GM21619 (cell line): ENCODE results near the gene AP2A1.
"Not testable (repeated sequence)": the region's sequence is repeated elsewhere in the genome, so short reads cannot be mapped to it uniquely, and the experiment has no call there.

Experiments used
- ATAC-seq: cut with Tn5 transposase; IDR thresholded peaks from one replicate; pipeline ENCODE4 v1.9.1; 2021; ENCODE audit not compliant: unreplicated experiment

AP2A1 gene

DNA sequence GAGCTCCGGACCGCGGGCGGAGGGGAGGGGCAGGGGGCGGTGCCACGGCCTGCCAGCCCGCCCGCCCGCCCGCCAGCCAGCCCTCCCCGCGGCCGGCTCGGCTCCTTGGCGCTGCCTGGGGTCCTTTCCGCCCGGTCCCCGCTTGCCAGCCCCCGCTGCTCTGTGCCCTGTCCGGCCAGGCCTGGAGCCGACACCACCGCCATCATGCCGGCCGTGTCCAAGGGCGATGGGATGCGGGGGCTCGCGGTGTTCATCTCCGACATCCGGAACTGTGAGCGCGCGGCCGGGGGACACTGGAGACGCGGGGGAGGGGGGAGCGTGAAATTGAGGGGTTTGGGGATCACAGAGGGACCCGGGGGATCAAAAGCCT, at the start of gene AP2A1:
Gene AP2A1 (plus strand): TSS at position 72 of the 370 bp plus-strand sequence. CDS start 133 bp downstream, at position 205.
- ATAC-seq: no peak

GRCh38 chr19:49718511-49718910, 48.3 kb upstream of the AP2A1 start:
- ATAC-seq: no peak

GRCh38 chr19:49718991-49719390, 47.8 kb upstream of the AP2A1 start:
- no peak for ATAC-seq

GRCh38 chr19:49719420-49719819, 47.4 kb upstream of the AP2A1 start:
- ATAC-seq: not testable (repeated sequence)

GRCh38 chr19:49727217-49728030, 39.4 kb upstream of the AP2A1 start:
- no peak for ATAC-seq

DNA sequence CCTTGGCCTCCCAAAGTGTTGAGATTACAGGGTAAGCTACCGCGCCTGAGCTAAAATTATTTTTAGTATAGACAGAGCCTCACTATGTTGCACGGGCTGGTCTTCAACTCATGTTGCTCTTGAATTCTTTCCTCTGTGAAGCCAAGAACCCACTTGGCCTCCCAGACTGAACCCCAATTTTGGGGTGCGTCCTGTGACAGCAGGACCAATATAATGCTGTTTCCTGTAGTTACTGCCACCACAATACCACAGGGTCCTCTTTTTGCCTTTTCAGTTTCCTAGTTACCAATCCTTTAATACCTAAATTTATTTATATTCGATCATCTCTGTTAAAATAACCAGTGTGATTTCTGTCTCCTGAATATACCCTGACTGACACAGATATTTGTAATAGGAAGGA, 36.6 kb upstream of the AP2A1 start:
- no peak for ATAC-seq

DNA sequence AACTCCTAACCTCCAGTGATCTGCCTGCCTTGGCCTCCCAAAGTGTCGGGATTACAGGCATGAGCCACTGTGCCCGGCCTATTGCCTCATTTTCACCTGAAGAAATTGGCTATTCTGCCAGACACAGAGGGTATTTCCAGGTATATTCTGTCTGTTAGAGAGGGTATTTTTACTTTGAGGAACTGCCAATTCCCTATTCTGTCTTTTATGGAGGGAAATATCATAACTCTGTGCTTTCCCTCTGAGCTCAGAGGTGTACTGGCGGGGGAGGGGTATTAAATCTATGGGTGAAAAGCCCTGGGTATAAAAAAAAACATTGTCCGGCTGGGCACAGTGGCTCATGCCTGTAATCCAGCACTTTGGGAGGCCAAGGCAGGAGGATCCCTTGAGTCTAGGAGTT, 28.5 kb upstream of the AP2A1 start:
- ATAC-seq: no peak

DNA sequence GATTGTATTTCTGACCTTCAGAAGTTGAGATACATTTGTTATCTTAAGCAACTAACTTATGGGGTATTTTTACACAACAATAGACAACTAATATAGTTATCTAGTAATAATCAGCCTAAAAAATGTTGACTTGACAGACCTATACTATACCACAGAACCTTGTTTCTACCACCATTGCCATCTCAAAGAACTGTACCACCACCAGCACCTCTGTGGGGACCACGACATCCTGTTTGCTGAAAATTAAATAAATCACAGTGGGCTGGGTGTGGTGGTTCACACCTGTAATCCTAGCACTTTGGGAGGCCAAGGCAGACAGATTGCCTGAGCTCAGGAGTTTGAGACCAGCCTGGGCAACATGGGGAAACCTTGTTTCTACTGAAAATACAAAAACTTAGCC, 27.7 kb upstream of the AP2A1 start:
- ATAC-seq: no peak

DNA sequence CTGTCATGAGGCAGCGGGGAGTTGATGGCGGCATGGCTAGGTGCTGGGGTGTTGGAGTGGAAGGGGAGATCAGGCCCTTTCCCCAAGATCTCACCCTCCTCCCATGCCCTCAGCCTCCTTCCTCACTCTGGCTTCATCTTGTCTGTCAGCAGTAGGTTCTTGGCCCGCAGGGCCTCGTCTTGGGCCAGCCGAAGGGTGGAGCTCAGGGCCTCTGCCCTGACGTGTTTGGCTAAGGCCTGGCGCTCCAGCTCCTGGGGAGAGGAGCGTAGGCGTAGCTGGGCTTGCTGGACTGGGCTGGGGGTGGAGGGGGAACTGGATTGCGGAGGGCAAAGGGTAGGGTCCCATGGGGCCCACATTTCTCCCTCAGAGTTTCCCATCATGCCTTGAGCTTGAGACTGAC, 26.9 kb upstream of the AP2A1 start:
- ATAC-seq: no peak

GRCh38 chr19:49741210-49741844, 25.5 kb upstream of the AP2A1 start:
- no peak for ATAC-seq

- ATAC-seq: no peak
Observed at GRCh38 chr19:49744946-49745381, 21.8 kb upstream of the AP2A1 start.

GRCh38 chr19:49746206-49746958, 20.4 kb upstream of the AP2A1 start:
- ATAC-seq: no peak

GRCh38 chr19:49749055-49749716, 17.6 kb upstream of the AP2A1 start:
- no peak for ATAC-seq

DNA sequence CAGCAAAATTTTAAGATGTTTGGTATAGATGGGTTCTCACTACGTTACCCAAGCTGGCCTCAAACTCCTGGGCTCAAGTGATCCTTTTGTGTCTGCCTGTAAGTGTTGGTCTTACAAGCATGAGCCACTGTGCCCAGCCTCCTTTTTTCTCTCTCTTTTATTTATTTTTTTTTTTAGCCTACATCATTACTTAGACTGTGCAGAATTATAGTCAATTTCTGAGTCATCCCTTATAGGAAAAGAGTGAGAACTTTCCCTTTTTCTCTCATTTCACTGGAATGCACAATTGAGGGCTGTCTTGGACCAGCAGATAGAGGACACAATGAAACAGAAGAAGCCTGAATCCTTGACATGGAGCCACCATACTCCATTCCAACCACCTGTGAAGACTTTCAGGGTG, 17.0 kb upstream of the AP2A1 start:
- ATAC-seq: no peak

- no peak for ATAC-seq
Observed at GRCh38 chr19:49752701-49753100, 14.1 kb upstream of the AP2A1 start.

GRCh38 chr19:49755956-49756355, 10.8 kb upstream of the AP2A1 start:
- ATAC-seq: no peak

DNA sequence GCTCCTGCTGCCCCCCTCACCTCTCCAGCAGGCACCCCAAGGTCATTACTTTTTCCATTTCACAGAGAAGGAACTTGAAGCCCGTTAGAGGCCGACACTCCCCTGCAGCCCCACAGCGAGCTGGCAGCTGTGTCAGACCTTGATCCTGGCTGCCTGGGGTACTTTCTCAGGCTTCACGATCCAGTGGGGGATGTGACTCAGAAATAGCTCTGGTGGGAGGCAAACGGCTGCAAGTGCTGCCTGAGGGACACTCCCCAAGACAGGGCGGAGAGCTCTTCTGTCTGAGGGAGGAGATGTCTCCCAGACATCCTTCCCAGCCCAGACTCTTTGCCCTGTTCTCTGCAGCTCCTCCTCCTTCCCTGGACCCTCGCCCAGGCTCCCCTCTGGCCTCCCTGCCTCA, 8.5 kb upstream of the AP2A1 start:
- no peak for ATAC-seq

GRCh38 chr19:49761249-49761624, 5.6 kb upstream of the AP2A1 start:
- no peak for ATAC-seq

- no peak for ATAC-seq
Observed at GRCh38 chr19:49761625-49762311, 5.0 kb upstream of the AP2A1 start.

- no peak for ATAC-seq
Observed at GRCh38 chr19:49763230-49763629, 3.6 kb upstream of the AP2A1 start, which contains the start of gene TSKS. Gene TSKS (minus strand): TSS chr19:49763306. CDS start chr19:49763247, 59 bp downstream.

DNA sequence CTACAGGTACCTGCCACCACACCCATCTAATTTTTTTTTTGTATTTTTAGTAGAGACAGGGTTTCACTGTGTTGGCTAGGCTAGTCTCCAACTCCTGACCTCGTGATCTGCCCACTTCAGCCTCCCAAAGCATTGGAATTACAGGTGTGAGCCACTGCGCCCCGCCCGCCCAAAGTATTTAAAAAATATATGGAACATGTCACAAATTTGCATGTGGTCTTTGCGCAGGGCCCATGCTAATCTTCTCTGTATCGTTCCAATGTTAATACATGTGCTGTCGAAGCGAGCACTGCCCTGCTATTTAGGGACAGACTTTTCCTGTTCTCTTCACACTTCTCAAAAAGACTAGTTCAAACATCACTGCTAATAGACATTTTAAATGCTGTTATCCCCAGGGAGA, 2.5 kb upstream of the AP2A1 start:
- no peak for ATAC-seq
